Neural progenitor cell (in vitro differentiated cells): ENCODE measurements around the gene GALNT18. TPM values are rescaled to one million over a fixed set of nuclear protein-coding genes. Genes with fewer than 3 reads are reported as not detected.

ENCODE experiments used
- DNase-seq: peaks from one replicate; pipeline ENCODE4 v3.0.0-alpha.2; 2016; ENCODE audit warnings: low spot score
- H2AFZ ChIP-seq: fragments of 200-600 bp; sonication (generic); replicated peaks from 2 replicates; pipeline ENCODE4 v1.6.1; 2016; ENCODE audit warnings: antibody characterized with exemption
- H3F3A ChIP-seq: fragments of 200-600 bp; sonication (generic); 2 replicates; pipeline ENCODE4 v1.6.1; 2016; ENCODE audit warnings: antibody characterized with exemption, low read depth
- H3K27ac ChIP-seq: fragments of 200-600 bp; sonication (generic); 2 replicates; pipeline ENCODE4 v1.5.1; 2016; ENCODE audit warnings: mild to moderate bottlenecking
- H3K27me3 ChIP-seq: fragments of 200-600 bp; sonication (generic); 2 replicates; pipeline ENCODE4 v1.6.1; 2016; ENCODE audit warnings: mild to moderate bottlenecking, moderate library complexity
- H3K36me3 ChIP-seq: fragments of 200-600 bp; sonication (generic); 2 replicates; pipeline ENCODE4 v1.5.1; 2016
- H3K4me1 ChIP-seq: fragments of 200-600 bp; sonication (generic); 2 replicates; pipeline ENCODE4 v1.6.1; 2016; ENCODE audit warnings: mixed run types
- H3K4me2 ChIP-seq: fragments of 200-600 bp; sonication (generic); 2 replicates; pipeline ENCODE4 v1.6.1; 2016
- H3K4me3 ChIP-seq: fragments of 200-600 bp; sonication (generic); 2 replicates; pipeline ENCODE4 v1.5.1; 2016
- H3K79me2 ChIP-seq: fragments of 200-600 bp; sonication (generic); 2 replicates; pipeline ENCODE4 v1.6.1; 2016; ENCODE audit warnings: low read depth
- H3K9ac ChIP-seq: fragments of 200-600 bp; sonication (generic); 2 replicates; pipeline ENCODE4 v1.6.1; 2016
- H3K9me3 ChIP-seq: fragments of 200-600 bp; sonication (generic); 2 replicates; pipeline ENCODE4 v1.5.1; 2016; ENCODE audit warnings: low read depth
- H4K20me1 ChIP-seq: fragments of 200-600 bp; sonication (generic); 2 replicates; pipeline ENCODE4 v1.6.1; 2016; ENCODE audit warnings: low read depth
- H3K27ac Mint-ChIP-seq: 3 replicates; pipeline ENCODE4 v1.8.0; 2021; ENCODE audit warnings: mixed read lengths
- H3K27me3 Mint-ChIP-seq: 2 replicates; pipeline ENCODE4 v1.8.0; 2022; ENCODE audit warnings: low read depth, mild to moderate bottlenecking, inconsistent platforms, moderate library complexity, mixed read lengths; ENCODE audit not compliant: insufficient read depth
- H3K36me3 Mint-ChIP-seq: 3 replicates; pipeline ENCODE4 v1.8.0; 2021; ENCODE audit warnings: mixed read lengths
- H3K4me1 Mint-ChIP-seq: 3 replicates; pipeline ENCODE4 v1.8.0; 2021; ENCODE audit warnings: mixed read lengths
- H3K4me3 Mint-ChIP-seq: 3 replicates; pipeline ENCODE4 v1.8.0; 2021; ENCODE audit warnings: mild to moderate bottlenecking, moderate library complexity, mixed read lengths
- H3K9me3 Mint-ChIP-seq: 3 replicates; pipeline ENCODE4 v1.8.0; 2020; ENCODE audit warnings: mixed read lengths
- CTCF ChIP-seq: fragments of 200-600 bp; sonication (generic); IDR thresholded peaks from 2 replicates; pipeline ENCODE4 v1.5.1; 2017; ENCODE audit warnings: antibody characterized with exemption, mild to moderate bottlenecking
- EZH2 ChIP-seq: fragments of 200-600 bp; sonication (generic); IDR thresholded peaks from 2 replicates; pipeline ENCODE4 v1.6.1; 2017; ENCODE audit warnings: antibody characterized with exemption, mild to moderate bottlenecking, moderate library complexity
- EZH2phosphoT487 ChIP-seq: fragments of 200-600 bp; sonication (generic); IDR thresholded peaks from 2 replicates; pipeline ENCODE4 v1.6.1; 2017; ENCODE audit warnings: antibody characterized with exemption
- total RNA-seq: library from RNA; depleted of rRNA; stranded (reverse); fragments of >200 nt; gene quantifications from 2 replicates; pipeline ENCODE4 v1.2.3, GENCODE V29; 2015; ENCODE audit warnings: low replicate concordance

Gene GALNT18
- total RNA-seq, 1 donor from 2014 or later, result 2.4 TPM

GRCh38 chr11:11351042-11351586 is 270.7 kb downstream of the GALNT18 start:
- H3K27me3 ChIP-seq, result no peaks in the 10 kb centered on the region
- no peak overlapping the region for H3K4me2 ChIP-seq

GRCh38 chr11:11349870-11350337 is 271.9 kb downstream of the GALNT18 start:
- Histone ChIP-seq H3K9ac (no peak overlapping the region), H3F3A (no peaks in the 10 kb centered on the region), H3K4me3 (no peak overlapping the region), H3K27ac (no peak overlapping the region), H3K4me2 (no peak overlapping the region), H2AFZ (no peak overlapping the region), H3K36me3 (no peaks in the 10 kb centered on the region), H3K4me1 (no peaks in the 10 kb centered on the region), H3K79me2 (no peaks in the 10 kb centered on the region), H3K27me3 (no peaks in the 10 kb centered on the region), H4K20me1 (no peaks in the 10 kb centered on the region), H3K9me3 (no peaks in the 10 kb centered on the region)
- DNase-seq, result no peak
- Mint-ChIP-seq H3K36me3 (no peaks in the 10 kb centered on the region), H3K4me3 (no peak overlapping the region), H3K4me1 (peaks cover 3% of the 10 kb centered on the region), H3K27ac (no peak overlapping the region), H3K9me3 (no peaks in the 10 kb centered on the region), H3K27me3 (peaks cover 2% of the 10 kb centered on the region)
- TF ChIP-seq EZH2phosphoT487, result no peak
- TF ChIP-seq EZH2, result no peak
- no peak for TF ChIP-seq CTCF

More at GRCh38 chr11:11351042-11351586, 270.7 kb downstream of the GALNT18 start:
- Mint-ChIP-seq H3K27ac (no peak overlapping the region), H3K9me3 (no peaks in the 10 kb centered on the region), H3K36me3 (no peaks in the 10 kb centered on the region), H3K4me1 (peaks cover 3% of the 10 kb centered on the region), H3K4me3 (no peak overlapping the region), H3K27me3 (no peaks in the 10 kb centered on the region)
- Histone ChIP-seq H3K27ac (no peak overlapping the region), H3K9me3 (no peaks in the 10 kb centered on the region), H3K79me2 (no peaks in the 10 kb centered on the region), H4K20me1 (no peaks in the 10 kb centered on the region), H2AFZ (no peak overlapping the region), H3K36me3 (no peaks in the 10 kb centered on the region), H3F3A (no peaks in the 10 kb centered on the region), H3K4me1 (no peaks in the 10 kb centered on the region), H3K4me3 (no peak overlapping the region), H3K9ac (no peak overlapping the region)
- DNase-seq, result no peak
- TF ChIP-seq EZH2 (no peak), EZH2phosphoT487 (no peak)

- H3K36me3 Mint-ChIP-seq, result no peaks in the 10 kb centered on the region
- no peak overlapping the region for H2AFZ ChIP-seq
- no peaks in the 10 kb centered on the region for H3K36me3 ChIP-seq
- H3K79me2 ChIP-seq, result no peaks in the 10 kb centered on the region
- no peak overlapping the region for H3K27ac ChIP-seq
- no peaks in the 10 kb centered on the region for H3K27me3 ChIP-seq
- H3K4me1 Mint-ChIP-seq, result peaks cover 3% of the 10 kb centered on the region
- no peaks in the 10 kb centered on the region for H3K9me3 Mint-ChIP-seq
- no peaks in the 10 kb centered on the region for H3K9me3 ChIP-seq
- H4K20me1 ChIP-seq, result no peaks in the 10 kb centered on the region
- H3K9ac ChIP-seq, result no peak overlapping the region
- H3K4me2 ChIP-seq, result no peak overlapping the region
- no peak overlapping the region for H3K27ac Mint-ChIP-seq
- TF ChIP-seq EZH2, result no peak
- no peak for TF ChIP-seq CTCF
- TF ChIP-seq EZH2phosphoT487, result no peak
- no peak for DNase-seq
- H3K27me3 Mint-ChIP-seq, result peaks cover 2% of the 10 kb centered on the region
- H3F3A ChIP-seq, result no peaks in the 10 kb centered on the region
- H3K4me1 ChIP-seq, result no peaks in the 10 kb centered on the region
- no peak overlapping the region for H3K4me3 ChIP-seq
- no peak overlapping the region for H3K4me3 Mint-ChIP-seq
These were observed 272.5 kb downstream of the GALNT18 start for GRCh38 chr11:11349106-11349825.

GRCh38 chr11:11348303-11348702 is 273.5 kb downstream of the GALNT18 start:
- no peaks in the 10 kb centered on the region for H3K36me3 Mint-ChIP-seq
- H3K27ac Mint-ChIP-seq, result no peak overlapping the region
- Histone ChIP-seq H3K36me3 (no peaks in the 10 kb centered on the region), H3K4me1 (no peaks in the 10 kb centered on the region), H3K9ac (no peak overlapping the region), H4K20me1 (no peaks in the 10 kb centered on the region), H3K27me3 (no peaks in the 10 kb centered on the region), H3K4me2 (no peak overlapping the region), H2AFZ (no peak overlapping the region), H3K4me3 (no peak overlapping the region), H3K79me2 (no peaks in the 10 kb centered on the region), H3F3A (no peaks in the 10 kb centered on the region), H3K27ac (no peak overlapping the region), H3K9me3 (no peaks in the 10 kb centered on the region)
- H3K4me3 Mint-ChIP-seq, result no peak overlapping the region
- DNase-seq, result no peak
- peaks cover 5% of the 10 kb centered on the region for H3K27me3 Mint-ChIP-seq
- TF ChIP-seq EZH2phosphoT487 (no peak), EZH2 (no peak), CTCF (no peak)
- no peaks in the 10 kb centered on the region for H3K9me3 Mint-ChIP-seq
- H3K4me1 Mint-ChIP-seq, result peaks cover 3% of the 10 kb centered on the region
